ENCODE data around the gene NPDC1.
A peak's percentile ranks its signal among the peaks of the same experiment; 100 is the strongest.
"Not testable (repeated sequence)": the region's sequence is repeated elsewhere in the genome, so short reads cannot be mapped to it uniquely, and the experiment has no call there.

The NPDC1 gene

GRCh38 chr9:137074657-137075274, 28.8 kb upstream of the NPDC1 start:
- no peak for DNase-seq

GRCh38 chr9:137073992-137074399, 28.0 kb upstream of the NPDC1 start:
- no peak for DNase-seq

GRCh38 chr9:137071282-137071681, 25.3 kb upstream of the NPDC1 start:
- DNase-seq: no peak

- DNase-seq: no peak
Observed at GRCh38 chr9:137070906-137071275, 24.9 kb upstream of the NPDC1 start.

GRCh38 chr9:137070201-137070905, 24.4 kb upstream of the NPDC1 start, which contains the start of gene SAPCD2:
Gene SAPCD2 (minus strand): TSS chr9:137070557. CDS start chr9:137070460, 97 bp downstream.
- peak; percentile 64 to 72 for DNase-seq

GRCh38 chr9:137069508-137070091, 23.6 kb upstream of the NPDC1 start:
- no peak for DNase-seq

GRCh38 chr9:137068539-137069507, 22.8 kb upstream of the NPDC1 start:
- DNase-seq: no peak

GRCh38 chr9:137067860-137068538, 22.0 kb upstream of the NPDC1 start:
- peak; percentile 84 for DNase-seq

- no peak for DNase-seq
Observed at GRCh38 chr9:137066096-137066861, 20.3 kb upstream of the NPDC1 start.

GRCh38 chr9:137065336-137065967, 19.5 kb upstream of the NPDC1 start:
- DNase-seq: no peak

GRCh38 chr9:137064880-137065164, 18.8 kb upstream of the NPDC1 start:
- no peak for DNase-seq

- DNase-seq: peak; percentile 75
Observed at GRCh38 chr9:137064027-137064879, 18.3 kb upstream of the NPDC1 start.

- DNase-seq: no peak
Observed at GRCh38 chr9:137063311-137064026, 17.5 kb upstream of the NPDC1 start.

GRCh38 chr9:137062798-137063197, 16.8 kb upstream of the NPDC1 start:
- DNase-seq: not testable (repeated sequence)

- DNase-seq: no peak
Observed at GRCh38 chr9:137062384-137062783, 16.4 kb upstream of the NPDC1 start.

- DNase-seq: no peak
Observed at GRCh38 chr9:137058521-137059234, 12.7 kb upstream of the NPDC1 start.

- no peak for DNase-seq
Observed at GRCh38 chr9:137057545-137057944, 11.6 kb upstream of the NPDC1 start.

GRCh38 chr9:137056739-137057415, 10.9 kb upstream of the NPDC1 start:
- no peak for DNase-seq

Data from stimulated activated CD4-positive, alpha-beta T cell treated with anti-CD3 and anti-CD28 coated beads, Interleukin-2, amount 100 ng/mL, for 48 hours (primary cell).